Neural cell (in vitro differentiated cells): Measurements from ENCODE around the gene GPBAR1. TPM values are rescaled to one million over a fixed set of nuclear protein-coding genes. Genes with fewer than 3 reads are reported as not detected.

Experiments
- H2AFZ ChIP-seq: fragments of 200-600, 300-800 bp; sonication (generic), shearing (Covaris generic); 2 replicates; pipeline ENCODE4 v1.6.0; 2014; ENCODE audit warnings: low read depth, mild to moderate bottlenecking, antibody characterized with exemption, low read length, moderate library complexity
- H3F3A ChIP-seq: fragments of 200-600 bp; shearing (Covaris generic); 2 replicates; pipeline ENCODE4 v1.6.1; 2016; ENCODE audit warnings: mild to moderate bottlenecking, moderate library complexity, mixed read lengths, antibody characterized with exemption, low read length; ENCODE audit not compliant: insufficient read depth, poor library complexity, severe bottlenecking
- H3K27ac ChIP-seq: fragments of 200-600, 300-800 bp; sonication (generic), shearing (Covaris generic); 2 replicates; pipeline ENCODE4 v1.5.1; 2014; ENCODE audit warnings: mild to moderate bottlenecking, low read length, moderate library complexity
- H3K27me3 ChIP-seq: fragments of 300-800, 200-600 bp; sonication (generic), shearing (Covaris generic); 2 replicates; pipeline ENCODE4 v1.6.0; 2014; ENCODE audit warnings: mild to moderate bottlenecking, low read depth, low read length, moderate library complexity; ENCODE audit not compliant: insufficient read depth
- H3K36me3 ChIP-seq: fragments of 300-800, 200-600 bp; sonication (generic), shearing (Covaris generic); 2 replicates; pipeline ENCODE4 v1.5.1; 2014; ENCODE audit warnings: mild to moderate bottlenecking, antibody characterized with exemption, low read length, moderate library complexity; ENCODE audit not compliant: insufficient read depth
- H3K4me2 ChIP-seq: fragments of 300-800, 200-600 bp; sonication (generic), shearing (Covaris generic); 2 replicates; pipeline ENCODE4 v1.6.0; 2014; ENCODE audit warnings: mild to moderate bottlenecking, low read length
- H3K4me3 ChIP-seq: fragments of 300-800, 200-600 bp; sonication (generic), shearing (Covaris generic); 2 replicates; pipeline ENCODE4 v1.5.1; 2014; ENCODE audit warnings: mild to moderate bottlenecking, low read length, moderate library complexity
- H3K79me2 ChIP-seq: fragments of 200-600 bp; shearing (Covaris generic); replicated peaks from 2 replicates; pipeline ENCODE4 v1.6.0; 2014; ENCODE audit warnings: mild to moderate bottlenecking, low read length, moderate library complexity; ENCODE audit not compliant: insufficient read depth
- H3K9ac ChIP-seq: fragments of 300-800, 200-600 bp; sonication (generic), shearing (Covaris generic); 2 replicates; pipeline ENCODE4 v1.6.1; 2016; ENCODE audit warnings: mild to moderate bottlenecking, low read length, mixed read lengths
- H3K9me2 ChIP-seq: fragments of 200-600 bp; shearing (Covaris generic); 2 replicates; pipeline ENCODE4 v1.6.1; 2016; ENCODE audit warnings: mild to moderate bottlenecking, low read length, mixed read lengths; ENCODE audit not compliant: insufficient read depth
- H3K9me3 ChIP-seq: fragments of 200-600, 300-800 bp; sonication (generic), shearing (Covaris generic); 2 replicates; pipeline ENCODE4 v1.6.1; 2016; ENCODE audit warnings: mild to moderate bottlenecking, mixed run types, low read length, moderate library complexity, mixed read lengths
- H4K20me1 ChIP-seq: fragments of 200-600 bp; shearing (Covaris generic); 2 replicates; pipeline ENCODE4 v1.6.1; 2016; ENCODE audit warnings: mild to moderate bottlenecking, mixed run types; ENCODE audit not compliant: insufficient read depth
- EP300 ChIP-seq: fragments of 450-650 bp; conservative IDR thresholded peaks from 2 replicates; pipeline ENCODE4 v1.6.1; 2014; ENCODE audit warnings: antibody characterized with exemption, mild to moderate bottlenecking, moderate library complexity; ENCODE audit not compliant: poor library complexity, severe bottlenecking
- EZH2 ChIP-seq: fragments of 200-600, 300-800 bp; shearing (Covaris generic), sonication (generic); IDR thresholded peaks from 2 replicates; pipeline ENCODE4 v1.6.1; 2014; ENCODE audit warnings: antibody characterized with exemption, low read length, borderline replicate concordance, mild to moderate bottlenecking; ENCODE audit not compliant: insufficient read depth, poor library complexity, severe bottlenecking
- MXI1 ChIP-seq: fragments of 450-650 bp; conservative IDR thresholded peaks from 2 replicates; pipeline ENCODE4 v1.6.1; 2014; ENCODE audit warnings: antibody characterized with exemption, mild to moderate bottlenecking; ENCODE audit not compliant: poor library complexity, severe bottlenecking
- POLR2AphosphoS5 ChIP-seq: IDR thresholded peaks from 2 replicates; pipeline ENCODE4 v1.6.1; 2012
- RAD21 ChIP-seq: fragments of 450-650 bp; conservative IDR thresholded peaks from 2 replicates; pipeline ENCODE4 v1.6.1; 2014; ENCODE audit warnings: antibody characterized with exemption, mild to moderate bottlenecking, moderate library complexity
- SMC3 ChIP-seq: fragments of 450-650 bp; conservative IDR thresholded peaks from 2 replicates; pipeline ENCODE4 v1.6.1; 2014; ENCODE audit warnings: antibody characterized with exemption, mild to moderate bottlenecking, moderate library complexity; ENCODE audit not compliant: poor library complexity
- TAF1 ChIP-seq: IDR thresholded peaks from 2 replicates; pipeline ENCODE4 v1.6.1; 2012; ENCODE audit warnings: low read depth
- polyA plus RNA-seq: library from polyadenylated mRNA; depleted of rRNA; stranded (reverse); fragments of >200 nt; gene quantifications from 2 replicates; pipeline ENCODE4 v1.2.3, GENCODE V29; 2014
- TF ChIP-seq, protein P1 (sequence below): IDR thresholded peaks from 2 replicates; pipeline ENCODE4 v1.6.1; 2012; ENCODE audit warnings: borderline replicate concordance
- TF ChIP-seq, protein P2 (sequence below): fragments of 450-650 bp; IDR thresholded peaks from 2 replicates; pipeline ENCODE4 v1.5.1; 2014; ENCODE audit warnings: antibody characterized with exemption, mild to moderate bottlenecking, moderate library complexity; ENCODE audit not compliant: poor library complexity, severe bottlenecking

GPBAR1 gene
- polyA plus RNA-seq, 1 donor from 2014 or later, result not detected

DNA sequence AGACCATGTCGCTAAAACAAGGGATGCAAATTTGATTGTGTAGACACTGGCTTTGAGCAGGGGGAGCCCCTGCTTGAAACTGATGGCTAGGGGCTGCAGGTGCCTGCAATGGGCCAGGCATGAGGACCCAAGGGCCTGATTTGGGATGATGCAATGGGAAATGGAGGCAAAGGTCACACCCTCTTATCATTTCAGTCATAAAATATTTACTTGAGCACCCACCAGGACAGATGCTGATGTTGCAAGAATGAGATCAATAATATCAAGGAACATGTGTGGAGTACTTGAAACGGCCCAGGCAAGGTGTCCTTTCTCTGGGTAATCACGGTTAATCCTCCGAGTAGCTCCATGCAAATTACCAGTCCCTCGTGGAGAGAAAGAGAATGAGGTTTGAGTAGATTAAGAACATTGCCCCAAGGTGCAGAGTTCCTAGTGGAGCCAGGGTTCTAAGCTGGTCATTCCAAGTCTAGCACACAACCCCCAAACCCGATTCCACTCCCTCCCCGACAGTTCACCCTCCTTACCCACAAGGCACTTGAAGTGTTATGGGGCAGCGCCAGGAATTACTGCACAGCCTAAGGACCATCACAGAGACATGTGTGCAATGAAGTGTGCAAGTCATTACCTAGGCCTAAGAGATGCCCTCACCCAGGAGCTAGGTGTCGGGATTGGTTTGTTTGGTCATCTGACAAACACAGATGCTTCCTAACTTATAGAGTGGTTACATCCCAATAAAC lies 45.5 kb downstream of the GPBAR1 start:
- Histone ChIP-seq H3K4me3 (no peak overlapping the region), H2AFZ (no peak overlapping the region), H4K20me1 (no peaks in the 10 kb centered on the region), H3K36me3 (no peaks in the 10 kb centered on the region), H3K9ac (no peak overlapping the region), H3K79me2 (no peaks in the 10 kb centered on the region), H3F3A (no peaks in the 10 kb centered on the region), H3K27ac (no peak overlapping the region), H3K9me2 (no peaks in the 10 kb centered on the region), H3K4me2 (no peak overlapping the region), H3K9me3 (no peaks in the 10 kb centered on the region), H3K27me3 (no peaks in the 10 kb centered on the region)
- TF ChIP-seq RAD21, result no peak
- no peak for TF ChIP-seq EZH2
- no peak for TF ChIP-seq MXI1
- no peak for TF ChIP-seq POLR2AphosphoS5
- TF ChIP-seq, protein P1, sequence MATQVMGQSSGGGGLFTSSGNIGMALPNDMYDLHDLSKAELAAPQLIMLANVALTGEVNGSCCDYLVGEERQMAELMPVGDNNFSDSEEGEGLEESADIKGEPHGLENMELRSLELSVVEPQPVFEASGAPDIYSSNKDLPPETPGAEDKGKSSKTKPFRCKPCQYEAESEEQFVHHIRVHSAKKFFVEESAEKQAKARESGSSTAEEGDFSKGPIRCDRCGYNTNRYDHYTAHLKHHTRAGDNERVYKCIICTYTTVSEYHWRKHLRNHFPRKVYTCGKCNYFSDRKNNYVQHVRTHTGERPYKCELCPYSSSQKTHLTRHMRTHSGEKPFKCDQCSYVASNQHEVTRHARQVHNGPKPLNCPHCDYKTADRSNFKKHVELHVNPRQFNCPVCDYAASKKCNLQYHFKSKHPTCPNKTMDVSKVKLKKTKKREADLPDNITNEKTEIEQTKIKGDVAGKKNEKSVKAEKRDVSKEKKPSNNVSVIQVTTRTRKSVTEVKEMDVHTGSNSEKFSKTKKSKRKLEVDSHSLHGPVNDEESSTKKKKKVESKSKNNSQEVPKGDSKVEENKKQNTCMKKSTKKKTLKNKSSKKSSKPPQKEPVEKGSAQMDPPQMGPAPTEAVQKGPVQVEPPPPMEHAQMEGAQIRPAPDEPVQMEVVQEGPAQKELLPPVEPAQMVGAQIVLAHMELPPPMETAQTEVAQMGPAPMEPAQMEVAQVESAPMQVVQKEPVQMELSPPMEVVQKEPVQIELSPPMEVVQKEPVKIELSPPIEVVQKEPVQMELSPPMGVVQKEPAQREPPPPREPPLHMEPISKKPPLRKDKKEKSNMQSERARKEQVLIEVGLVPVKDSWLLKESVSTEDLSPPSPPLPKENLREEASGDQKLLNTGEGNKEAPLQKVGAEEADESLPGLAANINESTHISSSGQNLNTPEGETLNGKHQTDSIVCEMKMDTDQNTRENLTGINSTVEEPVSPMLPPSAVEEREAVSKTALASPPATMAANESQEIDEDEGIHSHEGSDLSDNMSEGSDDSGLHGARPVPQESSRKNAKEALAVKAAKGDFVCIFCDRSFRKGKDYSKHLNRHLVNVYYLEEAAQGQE, result no peak
- TF ChIP-seq EP300, result no peak
- TF ChIP-seq, protein P2, sequence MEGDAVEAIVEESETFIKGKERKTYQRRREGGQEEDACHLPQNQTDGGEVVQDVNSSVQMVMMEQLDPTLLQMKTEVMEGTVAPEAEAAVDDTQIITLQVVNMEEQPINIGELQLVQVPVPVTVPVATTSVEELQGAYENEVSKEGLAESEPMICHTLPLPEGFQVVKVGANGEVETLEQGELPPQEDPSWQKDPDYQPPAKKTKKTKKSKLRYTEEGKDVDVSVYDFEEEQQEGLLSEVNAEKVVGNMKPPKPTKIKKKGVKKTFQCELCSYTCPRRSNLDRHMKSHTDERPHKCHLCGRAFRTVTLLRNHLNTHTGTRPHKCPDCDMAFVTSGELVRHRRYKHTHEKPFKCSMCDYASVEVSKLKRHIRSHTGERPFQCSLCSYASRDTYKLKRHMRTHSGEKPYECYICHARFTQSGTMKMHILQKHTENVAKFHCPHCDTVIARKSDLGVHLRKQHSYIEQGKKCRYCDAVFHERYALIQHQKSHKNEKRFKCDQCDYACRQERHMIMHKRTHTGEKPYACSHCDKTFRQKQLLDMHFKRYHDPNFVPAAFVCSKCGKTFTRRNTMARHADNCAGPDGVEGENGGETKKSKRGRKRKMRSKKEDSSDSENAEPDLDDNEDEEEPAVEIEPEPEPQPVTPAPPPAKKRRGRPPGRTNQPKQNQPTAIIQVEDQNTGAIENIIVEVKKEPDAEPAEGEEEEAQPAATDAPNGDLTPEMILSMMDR, result no peak
- TF ChIP-seq TAF1, result no peak

DNA sequence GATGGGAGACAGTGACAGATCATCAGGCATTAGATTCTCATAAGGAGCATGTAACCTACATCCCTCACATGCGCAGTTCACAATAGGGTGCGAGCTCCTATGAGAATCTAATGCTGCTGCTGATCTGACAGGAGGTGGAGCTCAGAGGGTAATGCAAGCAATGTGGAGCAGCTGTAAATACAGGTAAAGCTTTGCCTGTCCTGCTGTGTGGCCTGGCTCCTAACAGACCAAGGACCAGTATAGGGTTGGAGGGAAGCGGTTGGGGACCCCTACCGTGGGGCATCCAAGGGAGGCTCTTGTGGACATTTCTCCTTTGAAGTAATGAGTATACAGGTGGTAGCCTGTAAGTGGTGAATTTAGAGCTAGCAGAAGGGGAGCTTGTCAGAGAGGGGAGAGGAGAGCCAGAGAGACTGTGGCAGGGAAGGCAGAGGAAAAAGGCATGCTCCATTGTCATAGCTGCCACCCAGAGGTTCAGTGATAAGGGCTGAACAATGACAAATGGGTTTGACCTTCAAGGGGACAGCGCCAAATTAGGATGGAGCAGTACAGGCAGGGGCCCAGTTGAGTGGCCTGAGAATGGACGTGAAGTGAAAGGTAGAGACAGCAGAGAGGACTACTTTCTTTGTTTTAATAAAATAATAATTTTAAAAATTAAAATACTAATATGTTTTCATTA lies 46.7 kb downstream of the GPBAR1 start:
- Histone ChIP-seq H3K4me3 (no peak overlapping the region), H3K9me3 (no peaks in the 10 kb centered on the region), H4K20me1 (no peaks in the 10 kb centered on the region), H3K27ac (no peak overlapping the region), H3K4me2 (no peak overlapping the region), H3F3A (no peaks in the 10 kb centered on the region), H3K9me2 (no peaks in the 10 kb centered on the region), H3K9ac (no peak overlapping the region), H3K27me3 (no peaks in the 10 kb centered on the region), H3K79me2 (no peaks in the 10 kb centered on the region), H3K36me3 (no peaks in the 10 kb centered on the region), H2AFZ (no peak overlapping the region)
- TF ChIP-seq EP300 (no peak), RAD21 (no peak), POLR2AphosphoS5 (no peak), MXI1 (no peak), EZH2 (no peak), SMC3 (no peak), TAF1 (no peak)
- TF ChIP-seq, protein P1, result no peak
- TF ChIP-seq, protein P2, result no peak
